ENCODE data around the gene NAA35. TPM values are rescaled to one million over a fixed set of nuclear protein-coding genes. Genes with fewer than 3 reads are reported as not detected.

Gene NAA35
- total and polyA plus RNA-seq, 7 donors, result 13.7 to 36.8 (median 25.0) TPM

- intact Hi-C loops (cut with DNase I), result loop anchor here in 1 of 2 donors (10.0 kb wide), 1 partner anchor 138 kb away; no protein-coding TSS in a partner anchor
- Histone ChIP-seq H3K4me3 (peak overlapping the region; percentile 96), H3K27me3 (ENCODE audit: insufficient read depth in 3 of 3, low read length in 2 of 3) (no peaks in the 10 kb centered on the region)
These were observed 2.2 kb downstream of the NAA35 start for GRCh38 chr9:85942913-85943709.

GRCh38 chr9:85943757-85944430 lies 2.9 kb downstream of the NAA35 start:
- DNase-seq (no peak), ATAC-seq (no peak)
- Histone ChIP-seq H3K27ac (peak overlapping the region; percentile 25), H3K4me1 (peaks cover 34% of the 10 kb centered on the region), H3K9me3 (no peaks in the 10 kb centered on the region), H3K27me3 (ENCODE audit: insufficient read depth in 3 of 3, low read length in 2 of 3) (no peaks in the 10 kb centered on the region), H3K36me3 (ENCODE audit: insufficient read depth in 1 of 2, low read depth in 1 of 2) (peaks cover 3 to 34% of the 10 kb centered on the region in 2 donors), H3K4me3 (no peak overlapping the region)
- no peak for TF ChIP-seq CTCF (IDR thresholded peaks at IDR 0.05)
- intact Hi-C loops (cut with DNase I), result loop anchor here in 1 of 2 donors (10.0 kb wide), 1 partner anchor 139 kb away; no protein-coding TSS in a partner anchor
- 95 to 100% (median 97%) methylated on average over 1 of the region's 1 CpG for WGBS, 3 donors

More at GRCh38 chr9:85942913-85943709, 2.2 kb downstream of the NAA35 start:
- no peak for TF ChIP-seq CTCF (IDR thresholded peaks at IDR 0.05)
- 53 to 57% (median 53%) methylated on average over 3 of the region's 3 CpGs for WGBS, 3 donors
- H3K4me1 ChIP-seq, result peaks cover 34% of the 10 kb centered on the region
- H3K27ac ChIP-seq, result no peak overlapping the region
- ATAC-seq (no peak), DNase-seq (no peak)
- peaks cover 3 to 34% of the 10 kb centered on the region in 2 donors for H3K36me3 ChIP-seq (ENCODE audit: insufficient read depth in 1 of 2, low read depth in 1 of 2)
- H3K9me3 ChIP-seq, result no peaks in the 10 kb centered on the region

- intact Hi-C loops (cut with DNase I), result loop anchor here in 1 of 2 donors (10.0 kb wide), 1 partner anchor 140 kb away; no protein-coding TSS in a partner anchor
- Histone ChIP-seq H3K27me3 (ENCODE audit: insufficient read depth in 3 of 3, low read length in 2 of 3) (no peaks in the 10 kb centered on the region), H3K9me3 (no peaks in the 10 kb centered on the region), H3K36me3 (ENCODE audit: insufficient read depth in 1 of 2, low read depth in 1 of 2) (peaks cover 3 to 34% of the 10 kb centered on the region in 2 donors), H3K4me3 (no peak overlapping the region), H3K4me1 (peaks cover 38% of the 10 kb centered on the region), H3K27ac (peak overlapping the region; percentile 25)
- DNase-seq (no peak), ATAC-seq (no peak)
- no peak for TF ChIP-seq CTCF (IDR thresholded peaks at IDR 0.05)
- 41 to 82% (median 64%) methylated on average over 2 of the region's 2 CpGs for WGBS, 3 donors
These were observed 3.7 kb downstream of the NAA35 start for GRCh38 chr9:85944672-85945071.

GRCh38 chr9:85949586-85950335 lies 8.8 kb downstream of the NAA35 start:
- Histone ChIP-seq H3K4me3 (no peak overlapping the region), H3K27ac (no peak overlapping the region), H3K9me3 (no peaks in the 10 kb centered on the region), H3K36me3 (ENCODE audit: insufficient read depth in 1 of 2, low read depth in 1 of 2) (peaks cover 3 to 19% of the 10 kb centered on the region in 2 donors), H3K4me1 (peaks cover 20% of the 10 kb centered on the region), H3K27me3 (ENCODE audit: insufficient read depth in 3 of 3, low read length in 2 of 3) (no peaks in the 10 kb centered on the region)
- TF ChIP-seq CTCF (IDR thresholded peaks at IDR 0.05), result no peak
- intact Hi-C loops (cut with DNase I), result loop anchor here in 1 of 2 donors (10.0 kb wide), 1 partner anchor 145 kb away; no protein-coding TSS in a partner anchor
- ATAC-seq (peak in 3 of 4 donors; percentile 21 to 70 (median 40)), DNase-seq (no peak)
- WGBS, 3 donors, result 41 to 52% (median 50%) methylated on average over 4 of the region's 4 CpGs
